ENCODE results near the gene KLHDC8A.
A peak's percentile ranks its signal among the peaks of the same experiment; 100 is the strongest.

KLHDC8A gene

GRCh38 chr1:205298191-205298994, 58.3 kb downstream of the KLHDC8A start:
- DNase-seq (ENCODE audit: low read depth, low spot score), result peak; percentile 93

DNA sequence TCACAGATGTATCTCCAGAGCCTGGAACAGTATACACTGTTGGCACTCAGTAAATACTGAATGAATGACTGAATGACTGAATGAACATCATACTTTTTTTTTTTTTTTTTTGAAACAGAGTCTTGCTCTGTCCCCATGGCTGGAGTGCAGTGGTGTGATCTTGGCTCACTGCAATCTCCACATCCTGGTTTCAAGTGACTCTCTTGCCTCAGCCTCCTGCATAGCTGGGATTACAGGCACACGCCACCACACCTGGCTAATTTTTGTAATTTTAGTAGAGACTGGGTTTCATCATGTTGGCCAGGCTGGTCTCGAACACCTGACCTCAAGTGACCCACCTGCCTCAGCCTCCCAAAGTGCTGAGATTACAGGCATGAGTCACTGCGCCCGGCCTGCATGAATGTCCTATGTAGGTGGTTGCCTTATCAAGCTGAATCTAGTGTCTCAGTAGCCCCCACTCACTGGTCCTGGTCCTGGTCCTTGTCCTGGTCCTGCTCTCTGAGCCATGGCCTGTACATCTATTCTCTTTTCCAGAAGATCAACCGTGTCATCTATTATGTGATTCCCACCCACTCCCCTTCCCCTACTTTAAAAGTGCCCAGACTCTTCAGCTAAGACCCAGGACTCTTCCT, 59.1 kb downstream of the KLHDC8A start:
- peak; percentile 28 for DNase-seq (ENCODE audit: low read depth, low spot score)

GRCh38 chr1:205296154-205296553, 60.6 kb downstream of the KLHDC8A start:
- no peak for DNase-seq (ENCODE audit: low read depth, low spot score)

DNA sequence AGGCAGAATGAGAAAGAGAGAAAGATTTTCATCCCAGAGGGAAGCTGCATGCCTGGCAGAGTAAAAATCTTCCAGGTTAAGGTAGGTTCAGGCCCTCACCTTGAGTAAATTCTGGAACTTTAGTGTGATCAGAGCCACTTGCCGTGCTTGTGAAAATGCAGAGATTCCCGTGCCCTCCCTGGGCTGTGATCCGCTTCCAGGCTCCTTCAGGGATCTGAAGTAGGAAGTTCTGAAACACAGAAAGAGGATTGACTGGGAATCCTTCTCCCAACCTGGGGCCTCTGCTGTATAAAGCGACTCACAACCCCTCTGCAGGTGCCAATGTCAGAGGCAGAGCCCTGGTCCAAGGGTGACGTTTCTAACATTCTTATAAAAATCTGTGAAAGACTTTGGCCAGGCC, 61.8 kb downstream of the KLHDC8A start:
- no peak for DNase-seq (ENCODE audit: low read depth, low spot score)

DNA sequence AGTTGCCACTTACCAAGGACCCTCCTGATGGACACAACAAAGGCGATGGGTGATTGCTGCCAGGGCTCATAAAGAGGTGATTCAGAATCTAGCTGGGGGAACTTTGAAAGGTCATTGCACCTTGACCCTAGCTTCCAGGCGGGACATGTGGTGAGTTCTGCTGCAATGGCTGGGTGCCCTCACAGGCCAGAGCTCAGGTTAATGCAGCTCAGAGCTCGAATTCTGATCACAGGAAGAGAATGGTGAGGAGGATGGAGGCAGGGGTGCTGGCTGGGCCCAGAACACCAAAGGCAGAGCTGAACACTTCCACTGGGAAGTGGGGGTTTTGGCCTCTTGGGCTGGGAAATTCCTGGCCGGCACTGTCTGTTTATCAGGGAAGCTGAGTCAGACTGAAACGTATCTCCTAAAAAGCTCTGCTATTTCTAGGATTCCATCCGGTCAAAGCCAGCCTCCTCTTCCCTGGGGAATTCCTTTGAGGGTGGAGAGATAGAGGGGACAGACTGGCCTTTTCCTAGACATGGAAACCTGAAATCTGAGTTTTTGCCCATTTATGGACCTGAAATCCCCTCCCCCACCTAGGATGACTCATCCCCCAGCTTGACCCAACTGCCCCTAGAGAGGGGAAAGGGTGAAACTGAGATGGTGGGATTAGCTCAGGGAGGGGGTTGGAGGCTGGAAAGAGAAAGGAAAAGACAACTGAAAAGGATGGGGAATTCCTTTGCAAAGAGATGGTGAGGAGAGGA, 62.4 kb downstream of the KLHDC8A start:
- DNase-seq (ENCODE audit: low read depth, low spot score), result peak; percentile 96

- peak; percentile 59 for DNase-seq (ENCODE audit: low read depth, low spot score)
These were observed 63.2 kb downstream of the KLHDC8A start for GRCh38 chr1:205293350-205294074.

GRCh38 chr1:205291596-205291995, 65.1 kb downstream of the KLHDC8A start:
- no peak for DNase-seq (ENCODE audit: low read depth, low spot score)

- DNase-seq (ENCODE audit: low read depth, low spot score), result peak; percentile 32
These were observed 68.8 kb downstream of the KLHDC8A start for GRCh38 chr1:205287767-205288559.

DNA sequence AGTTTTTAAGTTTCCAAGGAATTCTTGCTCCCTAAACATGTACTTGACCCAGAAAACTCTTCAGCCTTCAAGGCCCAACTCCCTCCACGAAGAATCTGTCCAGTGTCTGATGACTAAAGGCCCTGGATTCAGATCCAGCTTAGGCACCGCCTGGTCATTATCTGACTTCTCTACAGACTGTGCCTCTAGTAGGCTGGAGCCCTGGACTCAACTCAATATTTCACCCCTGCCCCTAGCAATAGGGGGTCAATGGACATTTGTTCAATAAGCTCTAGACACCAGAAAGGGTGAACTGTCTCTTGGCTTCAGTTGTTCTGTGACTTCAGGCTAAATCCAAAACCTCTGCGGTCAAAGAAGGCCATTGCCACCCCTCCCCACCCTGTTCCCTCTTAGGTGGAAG, 69.6 kb downstream of the KLHDC8A start:
- no peak for DNase-seq (ENCODE audit: low read depth, low spot score)

GRCh38 chr1:205286335-205286950, 70.3 kb downstream of the KLHDC8A start:
- DNase-seq (ENCODE audit: low read depth, low spot score), result no peak

All from ELF-1 (cell line).